Erythroblast (primary cell): Measurements from ENCODE around the gene KCNE1.

Experiments used
- GATA1 ChIP-seq: IDR thresholded peaks from 2 replicates; pipeline ENCODE4 v1.6.1; 2011; ENCODE audit warnings: low read depth, mild to moderate bottlenecking, control low read depth, low read length, moderate library complexity
- POLR2A ChIP-seq: IDR thresholded peaks from 2 replicates; pipeline ENCODE4 v1.6.1; 2011; ENCODE audit warnings: mild to moderate bottlenecking, low read length

GRCh38 chr21:34552360-34553098 lies 40.5 kb upstream of the KCNE1 start:
- TF ChIP-seq POLR2A, result no peak
- no peak for TF ChIP-seq GATA1
